ENCODE data around the gene PTGDR. TPM values are rescaled to one million over a fixed set of nuclear protein-coding genes. Genes with fewer than 3 reads are reported as not detected.

PTGDR gene
- total RNA-seq, result 0.66 TPM in 2 replicates

- intact Hi-C loops (cut with micrococcal nuclease), result loop anchor here (2.0 to 5.0 kb wide), 2 partner anchors 47 to 200 kb away; partner anchors contain the start of gene NID2
Observed at GRCh38 chr14:52267501-52268278, at the start of gene PTGDR. PTGDR (plus strand) TSS chr14:52267698; CDS start chr14:52267815, 117 bp downstream.

- intact Hi-C loops (cut with micrococcal nuclease), result loop anchor here (2.0 kb wide), 1 partner anchor 47 kb away; the partner anchor contains the start of gene PTGDR
Observed at GRCh38 chr14:52219488-52220084, 47.9 kb upstream of the PTGDR start.

- intact Hi-C loops (cut with micrococcal nuclease), result loop anchor here (2.0 kb wide), 1 partner anchor 46 kb away; the partner anchor contains the start of gene PTGDR
Observed at GRCh38 chr14:52220924-52221811, 46.3 kb upstream of the PTGDR start.

GRCh38 chr14:52222901-52223300 is 44.6 kb upstream of the PTGDR start:
- intact Hi-C loops (cut with micrococcal nuclease), result no loop called here

GRCh38 chr14:52227619-52228222 is 39.8 kb upstream of the PTGDR start:
- intact Hi-C loops (cut with micrococcal nuclease), result no loop called here

- intact Hi-C loops (cut with micrococcal nuclease), result no loop called here
Observed at GRCh38 chr14:52233693-52234092, 33.8 kb upstream of the PTGDR start.

GRCh38 chr14:52235434-52235833 is 32.1 kb upstream of the PTGDR start:
- intact Hi-C loops (cut with micrococcal nuclease), result no loop called here

- intact Hi-C loops (cut with micrococcal nuclease), result no loop called here
Observed at GRCh38 chr14:52235866-52236510, 31.5 kb upstream of the PTGDR start.

GRCh38 chr14:52238682-52239081 is 28.8 kb upstream of the PTGDR start:
- intact Hi-C loops (cut with micrococcal nuclease), result no loop called here

GRCh38 chr14:52240623-52241022 is 26.9 kb upstream of the PTGDR start:
- intact Hi-C loops (cut with micrococcal nuclease), result no loop called here

- intact Hi-C loops (cut with micrococcal nuclease), result no loop called here
Observed at GRCh38 chr14:52241087-52241793, 26.3 kb upstream of the PTGDR start.

GRCh38 chr14:52244328-52244727 is 23.2 kb upstream of the PTGDR start:
- intact Hi-C loops (cut with micrococcal nuclease), result no loop called here

- intact Hi-C loops (cut with micrococcal nuclease), result no loop called here
Observed at GRCh38 chr14:52244997-52245396, 22.5 kb upstream of the PTGDR start.

- intact Hi-C loops (cut with micrococcal nuclease), result no loop called here
Observed at GRCh38 chr14:52248057-52248456, 19.4 kb upstream of the PTGDR start.

- intact Hi-C loops (cut with micrococcal nuclease), result no loop called here
Observed at GRCh38 chr14:52251724-52252123, 15.8 kb upstream of the PTGDR start.

- intact Hi-C loops (cut with micrococcal nuclease), result no loop called here
Observed at GRCh38 chr14:52253503-52253902, 14.0 kb upstream of the PTGDR start.

- intact Hi-C loops (cut with micrococcal nuclease), result no loop called here
Observed at GRCh38 chr14:52254086-52254485, 13.4 kb upstream of the PTGDR start.

- intact Hi-C loops (cut with micrococcal nuclease), result no loop called here
Observed at GRCh38 chr14:52258783-52259182, 8.7 kb upstream of the PTGDR start.

GRCh38 chr14:52259434-52259833 is 8.1 kb upstream of the PTGDR start:
- intact Hi-C loops (cut with micrococcal nuclease), result no loop called here

GRCh38 chr14:52262600-52262999 is 4.9 kb upstream of the PTGDR start:
- intact Hi-C loops (cut with micrococcal nuclease), result no loop called here
